ENCODE data around the gene BACH1. TPM values are rescaled to one million over a fixed set of nuclear protein-coding genes. Genes with fewer than 3 reads are reported as not detected.

BACH1 gene
- 24.2 and 42.1 TPM in 2 replicates for total RNA-seq (2014; rRNA removed; shearing (Covaris generic))

GRCh38 chr21:29298348-29299045, at the start of gene BACH1:
Gene BACH1 (plus strand): TSS chr21:29298922. CDS start chr21:29321281, 22,359 bp downstream.

Other genes starting within 250 kb of the BACH1 start
- gene CCT8, start 225.3 kb upstream of the BACH1 start, total RNA-seq (2014; rRNA removed; shearing (Covaris generic)), result 179 and 191 TPM in 2 replicates
- 0.93 TPM in 1 of 2 replicates, not detected in the other for gene MAP3K7CL, start 168.3 kb upstream of the BACH1 start, total RNA-seq (2014; rRNA removed; shearing (Covaris generic))